NCI-H226 (cell line): ENCODE results near the gene ZNF831.

Experiments used
- DNase-seq: peaks from one replicate; pipeline ENCODE4 v3.0.0-alpha.2; 2015

Gene ZNF831

DNA sequence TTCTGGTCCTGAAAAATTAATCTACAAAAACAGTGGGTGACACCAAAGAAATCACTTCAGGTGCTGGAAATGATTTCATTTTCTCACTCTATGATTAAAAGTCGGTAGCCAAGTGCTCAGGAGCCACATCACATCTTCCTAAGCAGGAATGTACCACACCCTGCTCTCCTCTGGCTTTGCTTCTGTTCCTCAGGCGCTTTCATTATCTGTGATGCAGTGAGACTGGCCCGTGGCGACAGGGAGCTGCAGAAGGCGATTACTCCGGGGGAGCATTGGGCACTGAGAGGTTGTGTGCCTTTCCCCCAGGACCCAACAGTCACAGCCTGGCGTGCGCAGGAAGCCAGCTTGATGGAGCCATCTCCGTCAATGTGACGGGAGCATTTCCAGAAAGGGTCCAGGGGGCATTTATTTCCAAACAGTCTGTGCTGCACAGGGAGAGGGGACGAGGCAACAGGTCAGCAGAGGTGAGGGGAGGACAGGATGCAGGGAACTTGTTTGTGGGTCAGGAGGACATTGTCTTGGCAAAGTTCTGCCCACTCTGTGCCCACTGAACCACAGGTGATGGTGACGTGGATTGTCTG is 5.6 kb upstream of the ZNF831 start:
- no peak for DNase-seq

DNA sequence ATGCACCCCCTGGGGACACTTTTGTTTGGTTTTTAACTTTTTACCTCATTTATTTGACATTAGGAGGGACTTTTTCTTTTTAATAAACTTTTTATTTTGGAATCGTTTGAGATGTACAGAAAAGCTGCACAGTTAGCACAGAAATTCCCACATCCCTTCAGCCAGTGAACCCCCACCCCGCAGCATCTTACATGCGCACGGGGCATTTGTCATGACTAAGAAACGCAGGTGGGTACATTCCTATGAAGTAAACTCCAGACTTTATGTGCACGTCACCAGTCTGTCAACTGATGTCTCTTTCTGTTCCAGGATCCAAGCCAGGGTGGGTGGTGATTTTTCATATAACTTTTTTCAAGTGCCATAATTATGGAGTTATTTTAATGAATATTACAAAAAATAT is 4.9 kb upstream of the ZNF831 start:
- no peak for DNase-seq

DNA sequence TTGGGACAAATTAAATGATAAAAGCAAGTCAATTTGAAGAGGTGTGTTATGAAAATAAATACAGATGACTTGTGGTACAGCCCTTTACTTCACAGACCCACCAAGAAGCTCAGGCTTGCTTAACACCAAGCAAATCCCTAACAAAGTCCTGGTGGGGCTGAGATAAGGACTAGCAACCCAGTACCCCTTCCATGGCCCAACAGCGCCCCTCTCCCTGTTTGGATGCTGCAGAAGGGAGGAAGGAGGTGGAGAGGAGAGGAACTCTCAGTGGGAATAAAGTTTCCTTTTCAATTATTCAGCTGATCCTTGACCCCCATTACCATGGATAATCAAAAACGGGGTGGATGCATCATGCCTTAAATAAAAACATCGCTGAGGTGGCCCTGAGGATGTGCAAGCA is 4.5 kb upstream of the ZNF831 start:
- DNase-seq: no peak

DNA sequence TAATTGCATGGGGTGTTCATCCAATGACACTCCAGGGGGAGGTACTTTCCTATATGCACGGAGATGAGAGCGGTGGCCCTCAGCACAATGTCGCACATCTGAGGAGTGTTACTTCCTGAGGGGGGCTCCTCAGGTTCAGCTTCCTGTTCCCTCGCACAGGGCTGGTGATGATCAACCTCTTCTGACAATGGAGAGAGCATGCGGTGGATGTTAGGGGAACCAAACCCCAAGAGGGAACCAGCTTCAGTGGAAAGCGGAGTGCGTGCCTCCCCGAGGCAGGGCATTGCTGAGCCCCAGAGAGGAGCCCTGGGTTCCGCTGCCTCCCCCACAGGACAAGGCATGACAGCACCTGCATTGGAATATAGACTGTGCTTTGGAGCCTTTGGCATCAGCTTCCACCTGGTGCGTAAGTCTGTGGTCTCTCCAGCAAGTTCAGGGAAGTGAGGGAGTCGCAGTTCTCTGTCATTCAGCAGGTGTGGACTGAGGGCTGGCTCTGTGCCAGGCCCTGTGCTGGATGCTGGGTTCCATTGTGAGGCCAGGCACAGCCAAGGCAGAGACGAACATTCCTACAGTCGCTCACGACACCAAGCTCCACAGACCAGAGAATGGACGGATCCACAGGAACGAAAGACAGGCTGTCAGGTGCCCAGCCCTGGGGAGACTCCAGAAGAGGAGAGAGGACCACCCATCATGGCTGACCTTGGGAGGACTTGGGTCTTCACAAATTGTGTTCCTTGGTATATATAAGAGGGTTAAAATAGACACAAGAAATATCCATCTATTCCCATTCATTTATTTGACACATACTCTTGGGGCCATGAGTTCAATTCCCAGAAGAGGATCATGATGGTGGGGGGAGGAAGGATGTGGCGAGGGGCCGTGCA is 3.9 kb upstream of the ZNF831 start:
- DNase-seq: no peak

DNA sequence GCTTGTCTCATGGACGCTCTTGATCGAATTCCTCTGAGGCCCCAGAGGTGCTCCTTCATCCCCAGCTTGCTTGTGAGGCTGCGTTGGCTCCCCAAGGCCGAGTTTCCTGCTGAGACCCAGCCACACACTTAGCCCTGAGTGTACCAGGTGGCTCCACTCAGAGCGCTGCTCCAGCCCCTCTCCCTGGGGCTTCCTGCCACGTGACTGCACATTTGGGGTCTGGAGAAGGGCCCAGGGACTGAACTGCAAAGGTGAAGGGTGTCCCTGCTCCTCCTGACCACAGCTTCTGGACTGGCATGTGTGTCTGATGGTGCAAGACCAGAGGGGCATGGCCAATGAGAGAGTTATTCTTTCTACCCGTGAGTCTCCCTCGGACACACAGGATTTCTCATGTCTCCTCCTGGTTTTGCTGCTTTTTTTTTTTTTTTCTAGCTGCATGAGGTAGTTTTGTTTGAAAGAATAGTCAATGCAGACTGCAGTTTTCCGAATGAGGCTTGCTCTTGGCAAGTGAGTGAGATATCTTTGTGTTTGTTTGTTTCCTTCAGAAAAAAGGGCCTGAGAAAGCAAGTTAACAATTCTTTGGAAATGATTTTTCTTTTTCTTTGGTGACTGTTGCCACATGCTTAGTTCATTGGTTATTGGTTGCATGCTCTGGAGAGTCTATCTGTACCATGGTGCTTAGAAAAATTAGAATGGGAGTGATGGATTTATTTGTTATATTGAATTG is 3.1 kb upstream of the ZNF831 start:
- DNase-seq: no peak

DNA sequence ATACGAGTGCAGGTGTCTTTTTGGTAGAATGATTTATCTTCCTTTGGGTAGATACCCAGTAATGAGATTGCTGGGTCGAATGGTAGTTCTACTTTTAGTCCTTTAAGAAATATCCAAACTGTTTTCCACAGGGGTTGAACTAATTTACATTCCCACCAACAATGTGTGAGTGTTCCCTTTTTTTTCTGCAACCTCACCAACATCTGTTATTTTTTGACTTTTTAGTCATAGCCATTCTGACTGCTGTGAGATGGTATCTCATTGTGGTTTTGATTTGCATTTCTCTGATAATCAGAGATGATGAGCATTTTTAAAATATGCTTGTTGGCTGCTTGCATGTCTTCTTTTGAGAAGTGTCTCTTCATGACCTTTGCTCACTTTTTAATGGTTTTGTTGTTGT is 1.9 kb upstream of the ZNF831 start:
- DNase-seq: no peak

DNA sequence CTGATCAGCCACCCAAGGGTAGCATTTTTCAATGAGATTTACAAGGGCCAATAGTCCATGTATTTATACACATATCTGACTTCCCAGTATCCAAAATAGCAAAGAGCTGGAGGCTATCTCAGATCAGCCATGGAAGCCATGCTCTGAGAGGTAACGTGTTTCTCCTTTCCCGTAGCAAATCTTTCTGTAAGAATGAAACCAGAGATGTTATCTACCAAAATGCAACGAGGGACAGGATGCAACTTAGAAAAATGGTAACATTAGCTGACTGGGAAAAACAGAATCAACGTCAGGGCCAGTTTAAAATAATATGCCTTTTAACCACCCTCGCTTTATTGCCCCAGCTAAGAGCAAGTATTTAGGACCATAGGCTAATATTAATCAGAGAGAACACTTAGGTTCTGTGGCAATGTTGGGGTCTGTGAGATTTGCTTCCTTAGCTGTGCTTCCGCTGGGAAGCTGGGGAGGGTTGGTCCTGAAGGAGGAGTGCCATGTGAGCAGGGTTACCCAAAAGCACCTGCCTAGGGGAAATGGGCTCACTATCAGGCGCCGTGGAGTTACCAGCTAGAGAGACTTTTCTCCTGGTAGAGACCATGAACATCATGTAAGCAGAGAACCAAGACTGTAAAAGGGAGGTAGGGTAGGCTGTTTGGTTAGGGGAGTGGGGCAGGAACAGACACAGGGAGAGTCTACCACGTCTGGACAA is 1.2 kb downstream of the ZNF831 start:
- DNase-seq: no peak

DNA sequence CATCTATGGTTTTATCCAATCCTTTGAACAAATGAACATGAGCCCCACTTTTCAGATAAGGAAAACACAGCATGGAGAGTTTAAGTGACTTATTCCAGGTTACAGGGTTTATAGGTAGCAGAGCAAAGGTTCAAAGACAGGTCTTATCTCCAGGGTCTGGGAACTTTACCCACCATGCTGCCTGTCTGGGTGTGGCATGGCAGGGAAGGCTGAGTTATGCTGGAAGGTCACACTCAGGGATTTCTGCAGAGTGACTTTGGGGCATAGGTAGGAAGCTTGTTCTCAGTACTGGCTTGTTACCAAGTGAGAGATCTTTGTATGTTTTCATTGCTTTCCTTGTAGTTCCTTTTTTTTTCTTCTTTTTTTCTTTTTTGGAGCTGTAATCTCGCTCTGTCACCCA is 1.8 kb downstream of the ZNF831 start:
- DNase-seq: no peak

DNA sequence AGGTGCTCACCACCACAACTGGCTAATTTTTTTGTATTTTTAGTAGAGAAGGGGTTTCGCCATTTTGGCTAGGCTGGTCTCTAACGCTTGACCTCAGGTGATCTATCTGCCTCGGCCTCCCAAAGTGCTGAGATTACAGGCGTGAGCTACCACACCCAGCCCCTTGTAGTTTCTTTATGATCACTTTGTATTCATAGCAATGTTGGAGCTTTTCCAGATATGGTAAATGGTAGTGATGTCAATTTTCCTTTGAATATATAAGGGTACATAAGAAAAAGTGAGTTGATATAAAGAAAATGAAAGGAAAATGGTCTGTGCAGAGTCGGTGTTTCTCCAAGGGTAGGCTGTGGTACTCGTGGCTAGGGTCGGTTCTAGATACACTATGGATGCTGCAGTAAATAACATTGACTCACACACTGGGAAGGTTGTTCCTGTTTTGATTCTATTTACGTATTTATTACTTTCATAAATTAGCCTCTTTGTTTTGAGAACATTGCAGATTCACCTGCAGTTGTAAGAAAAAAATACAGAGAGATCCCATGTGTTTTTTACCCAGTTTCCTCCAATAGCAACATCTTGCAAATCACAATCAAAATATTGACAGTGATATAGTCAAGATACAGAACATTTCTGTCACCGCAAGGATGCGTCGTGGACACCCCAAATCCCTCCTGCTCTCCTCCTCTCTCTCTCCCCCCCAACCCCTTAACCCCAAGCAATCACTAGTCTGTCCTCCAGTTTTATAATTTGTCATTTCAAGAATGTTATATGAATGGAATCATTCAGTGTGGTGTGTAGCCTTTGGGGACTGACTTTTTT is 2.5 kb downstream of the ZNF831 start:
- no peak for DNase-seq

DNA sequence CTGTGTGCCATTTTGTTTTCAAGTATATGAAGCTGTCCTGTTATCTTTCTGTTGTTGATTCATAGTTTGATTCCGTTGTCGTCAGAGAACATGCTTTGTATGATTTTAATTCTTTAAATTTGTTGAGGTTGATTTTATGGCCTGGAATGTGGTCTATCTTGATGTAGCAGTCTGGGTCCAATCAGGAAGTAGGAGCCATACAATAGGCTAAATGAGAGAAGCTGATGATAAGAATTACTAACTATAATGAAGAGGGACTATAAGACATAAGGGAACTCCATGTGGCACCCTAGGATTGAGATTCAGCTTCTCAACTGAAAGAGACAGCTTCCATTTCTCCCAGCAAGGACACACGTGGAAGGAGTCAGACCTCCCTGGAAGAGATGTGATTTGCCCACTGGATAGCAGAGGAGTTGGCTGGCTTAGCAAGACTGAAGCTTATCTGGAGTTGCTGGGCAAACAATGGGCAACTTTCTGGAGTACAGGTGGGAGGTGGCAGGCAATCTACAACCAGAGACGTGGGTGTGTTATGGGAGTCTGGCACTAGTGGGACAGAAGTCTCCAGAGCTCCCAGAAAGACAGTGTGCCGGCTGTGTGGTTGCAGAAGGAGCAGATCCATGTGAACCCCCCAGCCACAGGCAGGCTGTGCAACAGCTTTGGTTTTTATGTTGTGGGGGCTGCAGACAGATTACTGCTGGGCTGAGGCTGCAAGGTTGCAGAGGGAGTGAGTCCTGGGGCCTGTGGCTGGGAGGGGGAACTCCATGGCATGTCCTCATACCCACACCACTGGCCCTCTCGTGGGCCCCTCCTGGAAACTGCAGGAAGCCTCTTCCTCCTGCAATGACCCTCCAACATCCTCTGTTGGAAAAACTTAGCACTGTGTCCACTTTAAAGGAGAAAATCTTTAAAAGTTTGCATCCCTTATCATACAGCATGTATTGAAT is 7.1 kb downstream of the ZNF831 start:
- DNase-seq: no peak

DNA sequence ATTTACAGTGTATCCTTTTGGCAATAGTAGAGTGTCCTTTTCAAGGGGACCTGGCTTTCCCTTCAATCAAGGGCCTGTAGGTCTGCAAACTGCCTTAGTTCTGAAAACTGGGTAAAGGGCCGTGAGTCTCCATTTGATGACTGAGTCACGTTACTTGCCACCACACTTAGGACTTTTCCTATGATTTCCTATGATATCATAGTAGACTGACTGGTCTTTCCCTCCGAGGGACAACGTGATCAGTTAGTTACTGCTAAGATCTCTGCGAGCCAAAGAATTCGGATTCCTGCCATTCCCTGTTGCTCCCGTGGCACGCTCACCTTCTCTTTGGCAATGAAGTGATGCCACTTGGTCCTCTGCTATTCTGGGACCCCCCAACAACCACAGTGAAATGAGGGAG is 8.4 kb downstream of the ZNF831 start:
- DNase-seq: no peak

DNA sequence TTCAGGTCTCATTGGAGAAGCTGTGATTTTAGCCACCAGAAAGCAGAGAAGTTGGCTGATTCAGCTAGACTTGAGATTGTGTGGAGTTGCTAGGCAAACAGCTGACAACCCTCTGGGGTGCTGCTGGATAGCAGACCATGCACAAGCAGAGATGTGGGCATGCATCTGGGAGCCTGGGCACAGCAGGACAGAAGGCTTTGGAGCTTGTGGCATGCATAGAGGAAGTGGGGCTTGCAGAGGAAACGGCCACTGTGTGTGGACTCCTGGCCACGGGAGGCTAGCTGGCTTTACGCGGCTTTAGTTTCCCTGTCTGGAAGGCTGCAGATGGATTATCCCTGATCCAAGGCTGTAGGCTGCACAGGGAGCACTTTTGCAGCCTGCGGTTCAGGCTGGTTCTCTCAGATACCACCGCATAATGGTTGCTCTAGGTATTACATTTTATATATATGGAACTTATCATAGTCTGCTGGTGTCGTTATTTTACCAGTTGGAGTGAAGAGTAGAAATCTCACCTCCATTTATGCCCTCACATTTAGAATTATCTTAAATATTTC is 10.4 kb downstream of the ZNF831 start:
- DNase-seq: no peak

DNA sequence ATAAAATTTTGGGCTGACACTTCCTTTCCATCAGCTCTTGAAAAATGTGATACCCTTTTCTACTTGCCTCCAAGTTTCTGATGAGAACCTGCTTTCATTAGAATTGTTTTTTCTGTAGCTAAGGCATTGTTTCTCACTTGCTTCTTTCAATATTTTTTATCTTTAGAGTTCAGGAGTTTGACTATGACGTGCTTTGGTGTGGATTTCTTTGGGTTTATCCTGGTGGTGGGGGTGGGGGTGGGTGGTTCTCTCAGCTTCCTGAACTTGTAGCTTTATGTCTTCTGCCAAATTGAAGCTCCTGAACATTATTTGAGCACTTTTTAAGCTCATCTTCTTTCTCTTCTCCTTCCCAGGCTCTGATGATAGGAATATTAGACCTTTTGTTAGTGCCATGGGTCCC is 11.4 kb downstream of the ZNF831 start:
- DNase-seq: no peak

DNA sequence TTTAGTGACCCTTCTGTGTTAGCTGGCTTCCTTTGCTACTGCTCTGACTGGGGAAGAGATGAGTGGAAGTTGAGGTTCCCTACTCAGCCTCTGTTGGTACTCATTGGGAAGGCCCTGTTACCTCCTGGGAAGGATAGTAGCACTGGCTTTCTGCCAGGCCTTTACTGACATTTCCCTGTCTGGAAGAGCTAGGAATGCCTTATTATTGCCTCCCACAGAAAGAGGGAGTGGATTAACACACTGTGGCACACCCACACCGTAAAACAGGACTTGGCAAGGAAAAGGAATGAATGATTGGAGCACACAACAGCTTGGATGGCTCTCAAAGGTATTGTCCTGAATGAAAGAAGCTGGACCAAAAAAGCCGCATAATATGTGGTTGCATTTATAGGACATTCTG is 12.2 kb downstream of the ZNF831 start:
- no peak for DNase-seq

DNA sequence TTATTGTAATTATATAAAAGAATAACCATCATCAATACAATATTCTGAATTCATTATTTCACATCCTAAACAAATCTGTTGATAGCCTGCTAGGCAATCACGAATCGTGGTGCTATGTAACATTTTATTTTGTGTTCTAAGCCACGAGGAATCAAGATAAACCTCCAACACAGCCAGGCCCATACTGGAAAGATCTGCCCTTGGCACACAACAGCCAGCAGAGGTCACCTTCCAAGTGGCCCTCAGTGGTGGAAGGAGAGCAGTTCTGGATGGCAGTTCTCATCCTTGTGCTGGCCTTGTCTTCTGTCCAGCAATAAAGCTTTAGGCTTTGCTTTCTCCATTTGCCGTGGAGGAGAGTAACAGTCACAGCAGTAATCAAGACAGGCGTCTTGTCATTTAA is 13.2 kb downstream of the ZNF831 start:
- no peak for DNase-seq

DNA sequence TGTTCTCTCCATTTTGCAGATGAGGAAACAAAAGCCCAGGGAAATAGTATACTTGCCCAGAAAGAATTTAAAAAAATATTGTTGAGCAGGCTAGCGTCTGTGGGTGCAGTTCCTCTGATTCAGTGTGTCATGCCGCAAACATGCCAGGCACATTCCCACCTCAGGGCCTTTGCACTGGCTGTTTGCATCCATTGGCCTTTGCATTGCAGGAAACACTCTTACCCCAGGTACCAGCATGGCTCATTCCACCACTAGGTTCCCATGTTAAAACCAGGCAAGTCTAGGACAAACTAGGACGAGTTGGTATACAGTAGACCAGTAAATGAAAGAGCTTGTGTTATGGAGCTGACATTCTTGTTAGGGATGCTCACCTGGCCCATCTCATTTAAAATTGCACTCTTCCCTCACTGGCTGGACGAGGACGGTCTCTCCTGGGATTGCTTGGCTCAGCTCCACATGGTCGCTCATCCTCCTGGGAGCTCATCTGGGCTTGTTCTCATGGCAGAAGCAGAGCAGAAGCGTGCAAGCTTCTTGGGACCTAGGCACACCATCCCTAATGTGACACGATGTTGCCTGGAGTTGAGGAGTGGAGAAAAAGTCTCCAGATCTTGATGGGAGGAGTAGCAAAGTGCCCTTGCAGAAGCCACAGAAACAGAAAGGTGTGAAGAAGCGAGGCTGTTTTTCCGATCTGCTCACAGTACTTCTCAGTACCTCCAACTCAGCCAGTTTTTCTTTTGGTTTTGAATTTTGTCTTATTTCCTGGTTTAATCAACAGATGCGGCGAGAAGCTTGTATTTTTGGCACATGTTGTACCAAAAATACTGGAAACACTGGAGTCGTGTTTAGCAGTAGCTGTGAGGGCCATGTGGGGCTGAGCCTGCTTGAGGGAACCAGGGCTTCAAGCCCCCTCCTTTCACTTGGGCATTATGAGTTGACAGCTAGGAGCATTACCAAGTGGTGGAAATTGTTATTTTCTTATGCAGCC is 13.9 kb downstream of the ZNF831 start:
- no peak for DNase-seq

DNA sequence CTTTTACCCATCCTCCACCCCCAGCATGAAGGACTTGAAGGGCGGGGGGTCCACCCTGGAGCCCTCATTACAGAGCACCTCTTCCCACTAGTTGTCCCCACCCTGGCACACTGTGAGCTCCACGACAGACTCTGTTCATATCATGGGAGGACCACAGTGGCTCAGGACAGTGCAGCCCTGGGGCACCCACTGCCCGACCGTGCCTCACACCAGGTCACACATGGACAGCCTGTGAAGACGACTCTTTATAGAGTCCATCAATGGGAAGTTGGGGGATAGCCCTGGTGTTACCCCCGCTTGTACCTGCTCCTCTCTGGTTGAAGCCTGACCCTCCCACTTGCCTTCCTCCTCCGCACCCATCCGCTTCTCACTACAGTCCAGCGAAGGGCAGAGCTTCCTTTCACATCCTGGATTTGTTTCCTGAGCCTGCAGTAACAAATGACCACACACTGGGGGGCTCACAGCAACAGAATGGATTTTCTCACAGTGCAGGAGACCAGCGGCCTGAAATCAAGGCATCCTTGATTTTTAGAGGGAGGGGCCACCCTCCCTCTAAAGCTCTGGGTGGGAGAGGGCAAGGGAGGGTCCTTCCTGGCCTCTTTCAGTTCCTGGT is 15.5 kb downstream of the ZNF831 start:
- DNase-seq: no peak

DNA sequence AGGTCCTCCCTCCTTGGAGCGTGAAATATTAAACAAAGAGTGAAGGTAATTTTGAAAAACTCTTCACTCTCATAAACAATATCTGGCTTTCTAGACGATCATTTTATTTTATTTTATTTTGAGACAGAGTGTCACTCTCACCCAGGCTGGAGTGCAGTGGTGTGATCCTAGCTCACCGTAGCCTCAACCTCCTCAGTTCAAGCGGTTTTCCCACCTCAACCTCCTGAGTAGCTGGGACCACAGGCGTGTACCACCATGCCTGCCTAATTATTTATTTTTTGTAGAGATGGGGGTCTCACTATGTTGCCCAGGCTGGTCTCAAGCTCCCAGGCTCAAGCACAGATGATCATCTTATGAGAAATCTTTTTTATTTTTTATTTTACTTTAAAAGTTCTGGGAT is 16.4 kb downstream of the ZNF831 start:
- DNase-seq: no peak

DNA sequence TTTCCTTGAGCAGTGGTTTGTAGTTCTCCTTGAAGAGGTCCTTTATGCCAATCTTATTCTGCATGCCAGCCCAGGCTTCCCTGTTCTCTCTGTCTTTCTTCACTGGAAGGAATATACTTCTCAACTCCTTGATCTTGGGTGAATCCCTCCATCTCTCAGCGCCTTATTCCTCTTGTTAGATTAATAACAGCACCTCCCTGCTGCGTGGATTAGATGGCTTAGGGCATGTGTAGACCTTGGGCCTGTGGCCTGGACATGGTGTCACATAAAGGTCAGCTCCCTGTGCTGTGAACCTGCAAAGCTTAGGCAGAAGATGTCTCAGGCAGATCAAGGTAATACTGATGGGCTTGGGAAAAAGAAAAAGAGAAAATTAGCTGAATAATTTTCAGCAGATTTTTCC is 18.3 kb downstream of the ZNF831 start:
- no peak for DNase-seq
